Spleen (tissue), 7 donors: Measurements from ENCODE around the gene MS4A4E.

Source experiments
- CTCF ChIP-seq, 11 experiments: fragments of 200-600 bp in 7 of 11; fragments of 450-650 bp in 4 of 11; sonication (generic) in 4 of 11; IDR thresholded peaks in 8 of 11; conservative IDR thresholded peaks in 3 of 11; 1 replicate in 7 of 11; 2 replicates in 4 of 11; pipeline versions ENCODE4 v1.4.0 to v1.8.0; 2016 to 2021; ENCODE audit warnings: antibody characterized with exemption in 11 of 11, inconsistent platforms in 4 of 11, mild to moderate bottlenecking in 1 of 11
- POLR2AphosphoS5 ChIP-seq, 3 donors: sonication (generic); formaldehyde crosslinking; IDR thresholded peaks; one replicate each; pipeline ENCODE4 v1.5.1; 2017; ENCODE audit warnings: antibody characterized with exemption in 3 of 3
- donor health status: DM: no; HTN: no; CAD: no; lungs with moderate emphysema.
- donor health status: DM: no; HTN: no; CAD: no.
- donor health status: DM: no; HTN: no; CAD: no.

- TF ChIP-seq CTCF (IDR thresholded peaks at IDR 0.05 in 8 of 11, conservative IDR thresholded peaks at IDR 0.05 in 3 of 11) (no peak), POLR2AphosphoS5 (IDR thresholded peaks at IDR 0.05) (no peak)
These were observed 59.2 kb downstream of the MS4A4E start for GRCh38 chr11:60183591-60184205.
